GM15510 (cell line): ENCODE results near the gene ZNF606.

ENCODE experiments used
- POLR2A ChIP-seq: IDR thresholded peaks from 3 replicates; pipeline ENCODE4 v1.6.1; 2011; ENCODE audit warnings: borderline replicate concordance; ENCODE audit not compliant: insufficient read length; ENCODE audit errors: extremely low read depth

Gene ZNF606

GRCh38 chr19:58033741-58034476 lies 31.3 kb upstream of the ZNF606 start, which contains the start of gene ZSCAN1:
Gene ZSCAN1, plus strand, starts transcription at chr19:58034025. Its CDS starts 3,812 bp downstream, at chr19:58037837.
- TF ChIP-seq POLR2A = no peak

GRCh38 chr19:58024661-58025060 lies 22.0 kb upstream of the ZNF606 start:
- no peak for TF ChIP-seq POLR2A

- TF ChIP-seq POLR2A = no peak
These were observed 19.7 kb upstream of the ZNF606 start for GRCh38 chr19:58022283-58022660.

- no peak for TF ChIP-seq POLR2A
These were observed 19.1 kb upstream of the ZNF606 start for GRCh38 chr19:58021541-58022282.

- no peak for TF ChIP-seq POLR2A
These were observed 17.5 kb upstream of the ZNF606 start for GRCh38 chr19:58020129-58020528.

GRCh38 chr19:58014141-58014540 lies 11.5 kb upstream of the ZNF606 start:
- TF ChIP-seq POLR2A = no peak

GRCh38 chr19:58010507-58010906 lies 7.9 kb upstream of the ZNF606 start:
- TF ChIP-seq POLR2A = no peak

GRCh38 chr19:58009666-58010301 lies 7.2 kb upstream of the ZNF606 start:
- TF ChIP-seq POLR2A = no peak

GRCh38 chr19:58009301-58009665 lies 6.7 kb upstream of the ZNF606 start:
- TF ChIP-seq POLR2A = no peak

GRCh38 chr19:58007285-58007684 lies 4.7 kb upstream of the ZNF606 start:
- TF ChIP-seq POLR2A = no peak

- TF ChIP-seq POLR2A = no peak
These were observed 681 bp upstream of the ZNF606 start for GRCh38 chr19:58003174-58003828.

- no peak for TF ChIP-seq POLR2A
These were observed 688 bp downstream of the ZNF606 start for GRCh38 chr19:58001895-58002369.

- TF ChIP-seq POLR2A = no peak
These were observed 1.9 kb downstream of the ZNF606 start for GRCh38 chr19:58000677-58001076.

GRCh38 chr19:57992841-57993240 lies 9.8 kb downstream of the ZNF606 start:
- TF ChIP-seq POLR2A = no peak
